GM23338 (cell line): Measurements from ENCODE around the gene CCDC175. TPM values are rescaled to one million over a fixed set of nuclear protein-coding genes. Genes with fewer than 3 reads are reported as not detected.
A peak's percentile ranks its signal among the peaks of the same experiment; 100 is the strongest.

Experiments used
- ATAC-seq: fragments of 200-7000 bp; cut with Tn5 transposase; 3 replicates; pipeline ENCODE4 v1.9.1; 2020
- DNase-seq: peaks from one replicate; pipeline ENCODE4 v3.0.0-alpha.2; 2015; ENCODE audit warnings: low spot score
- H2AFZ ChIP-seq: fragments of 200-600 bp; sonication (generic); 2 replicates; pipeline ENCODE4 v1.8.0; 2016; ENCODE audit warnings: antibody characterized with exemption, mild to moderate bottlenecking, moderate library complexity
- H3F3A ChIP-seq: fragments of 200-600 bp; sonication (generic); replicated peaks from 2 replicates; pipeline ENCODE4 v1.8.0; 2017; ENCODE audit warnings: antibody characterized with exemption, mixed run types, low read depth
- H3K27ac ChIP-seq: fragments of 200-600 bp; sonication (generic); 2 replicates; pipeline ENCODE4 v1.6.1; 2016; ENCODE audit warnings: low read depth
- H3K27me3 ChIP-seq: fragments of 200-600 bp; sonication (generic); 2 replicates; pipeline ENCODE4 v1.8.0; 2016; ENCODE audit warnings: mild to moderate bottlenecking, mixed run types, moderate library complexity; ENCODE audit not compliant: insufficient read depth
- H3K36me3 ChIP-seq: fragments of 200-600 bp; sonication (generic); 2 replicates; pipeline ENCODE4 v1.8.0; 2016; ENCODE audit warnings: mild to moderate bottlenecking; ENCODE audit not compliant: insufficient read depth
- H3K4me1 ChIP-seq: fragments of 200-600 bp; sonication (generic); 2 replicates; pipeline ENCODE4 v1.8.0; 2016; ENCODE audit warnings: mild to moderate bottlenecking, moderate library complexity; ENCODE audit not compliant: insufficient read depth
- H3K4me2 ChIP-seq: fragments of 200-600 bp; sonication (generic); 2 replicates; pipeline ENCODE4 v1.7.1; 2017; ENCODE audit warnings: mixed run types
- H3K4me3 ChIP-seq: fragments of 200-600 bp; sonication (generic); 2 replicates; pipeline ENCODE4 v1.6.1; 2016; ENCODE audit warnings: mixed run types
- H3K79me2 ChIP-seq: fragments of 200-600 bp; sonication (generic); replicated peaks from 2 replicates; pipeline ENCODE4 v1.8.0; 2017; ENCODE audit warnings: mild to moderate bottlenecking; ENCODE audit not compliant: insufficient read depth
- H3K9me2 ChIP-seq: fragments of 200-600 bp; sonication (generic); 2 replicates; pipeline ENCODE4 v1.8.0; 2017; ENCODE audit not compliant: insufficient read depth
- H4K20me1 ChIP-seq: fragments of 200-600 bp; sonication (generic); replicated peaks from 2 replicates; pipeline ENCODE4 v1.8.0; 2017; ENCODE audit warnings: mild to moderate bottlenecking; ENCODE audit not compliant: insufficient read depth
- H3K27ac Mint-ChIP-seq: 2 replicates; pipeline ENCODE4 v1.8.0; 2020; ENCODE audit warnings: inconsistent platforms, mild to moderate bottlenecking, moderate library complexity, mixed read lengths
- H3K27me3 Mint-ChIP-seq: 3 replicates; pipeline ENCODE4 v1.8.0; 2022; ENCODE audit warnings: low read depth, mild to moderate bottlenecking, moderate library complexity, mixed read lengths, inconsistent platforms; ENCODE audit not compliant: insufficient read depth, poor library complexity
- H3K36me3 Mint-ChIP-seq: 3 replicates; pipeline ENCODE4 v1.8.0; 2021; ENCODE audit warnings: low read depth, mild to moderate bottlenecking, inconsistent platforms, moderate library complexity, mixed read lengths
- H3K4me1 Mint-ChIP-seq: 3 replicates; pipeline ENCODE4 v1.8.0; 2020; ENCODE audit warnings: mild to moderate bottlenecking, inconsistent platforms, mixed read lengths
- H3K4me3 Mint-ChIP-seq: 3 replicates; pipeline ENCODE4 v1.8.0; 2021; ENCODE audit warnings: moderate library complexity, mild to moderate bottlenecking, inconsistent platforms, mixed read lengths
- H3K9me3 Mint-ChIP-seq: 3 replicates; pipeline ENCODE4 v1.8.0; 2020; ENCODE audit warnings: moderate library complexity, mild to moderate bottlenecking, inconsistent platforms, mixed read lengths
- CREB1 ChIP-seq: fragments of 250-450 bp; sonication (Bioruptor Pico); IDR thresholded peaks from 2 replicates; pipeline ENCODE4 v1.5.0; 2020; ENCODE audit warnings: low read depth, mild to moderate bottlenecking, moderate library complexity
- EZH2 ChIP-seq: fragments of 200-600 bp; sonication (generic); IDR thresholded peaks from one replicate; pipeline ENCODE4 v1.8.0; 2017; ENCODE audit warnings: antibody characterized with exemption, mild to moderate bottlenecking, low read depth; ENCODE audit not compliant: unreplicated experiment
- EZH2phosphoT487 ChIP-seq: fragments of 200-600 bp; sonication (generic); IDR thresholded peaks from one replicate; pipeline ENCODE4 v1.8.1; 2018; ENCODE audit warnings: antibody characterized with exemption; ENCODE audit not compliant: unreplicated experiment
- JUNB ChIP-seq: IDR thresholded peaks from one replicate; pipeline ENCODE4 v1.6.1; 2016; ENCODE audit warnings: antibody characterized with exemption; ENCODE audit not compliant: unreplicated experiment
- NANOG ChIP-seq: IDR thresholded peaks from 2 replicates; pipeline ENCODE4 v1.6.1; 2016; ENCODE audit warnings: antibody characterized with exemption, borderline replicate concordance
- STAT1 ChIP-seq: IDR thresholded peaks from one replicate; pipeline ENCODE4 v1.6.1; 2016; ENCODE audit warnings: antibody characterized with exemption; ENCODE audit not compliant: unreplicated experiment
- ZNF114 ChIP-seq: fragments of 250-450 bp; sonication (Bioruptor Pico); IDR thresholded peaks from 2 replicates; pipeline ENCODE4 v1.5.0; 2020; ENCODE audit warnings: mild to moderate bottlenecking, moderate library complexity
- polyA plus RNA-seq: library from polyadenylated mRNA; unstranded; fragments of >200 nt; fragmentation: Nextera tagmentation; extraction: Ambion mirVana; gene quantifications from 2 replicates; pipeline ENCODE4 v1.2.1, GENCODE V29; 2016
- total RNA-seq: library from RNA; depleted of rRNA; stranded (reverse); fragments of >200 nt; shearing (Covaris generic); gene quantifications from 2 replicates; pipeline ENCODE4 v1.2.3, GENCODE V29; 2014
- TF ChIP-seq, protein P1 (sequence below), 2 experiments: fragments of 200-600 bp in 1 of 2; sonication (generic) in 1 of 2; conservative IDR thresholded peaks; 2 replicates each; pipeline versions ENCODE4 v1.5.1 to v1.6.1; 2016 to 2017; ENCODE audit warnings: antibody characterized with exemption in 2 of 2, low read depth in 2 of 2, mild to moderate bottlenecking in 2 of 2, moderate library complexity in 1 of 2
- TF ChIP-seq, protein P2 (sequence below): IDR thresholded peaks from one replicate; pipeline ENCODE4 v1.6.1; 2018; ENCODE audit warnings: antibody characterized with exemption; ENCODE audit not compliant: unreplicated experiment

CCDC175 gene
- total and polyA plus RNA-seq, 2 experiments from 2014 or later = 0.50 TPM; not detected in 1

- H4K20me1 ChIP-seq = peaks cover 12% of the 10 kb centered on the region
- peaks cover 13% of the 10 kb centered on the region for H3K36me3 Mint-ChIP-seq
- H3K27me3 ChIP-seq = no peaks in the 10 kb centered on the region; the same call in 1 of the 2 replicates
- no peak for DNase-seq
- peak overlapping the region; percentile 75 for H3K4me2 ChIP-seq
- H3K4me1 Mint-ChIP-seq = peaks cover 21% of the 10 kb centered on the region
- H3K36me3 ChIP-seq = peaks cover 10% of the 10 kb centered on the region; the same call in 1 of the 2 replicates
- H3K4me3 Mint-ChIP-seq = peak overlapping the region; percentile 98
- no peak overlapping the region for H3K27ac ChIP-seq
- H3K27me3 Mint-ChIP-seq = peaks cover 2% of the 10 kb centered on the region
- no peak for TF ChIP-seq CREB1 (CRISPR knock-in tag)
- no peak for TF ChIP-seq EZH2
- TF ChIP-seq STAT1 = no peak
- H3K27ac Mint-ChIP-seq = peak overlapping the region; percentile 96
- peaks cover 51% of the 10 kb centered on the region for H3K79me2 ChIP-seq
- H3K9me3 Mint-ChIP-seq = no peaks in the 10 kb centered on the region
- peak overlapping the region; percentile 91 for H2AFZ ChIP-seq
- peak; percentile 10 for ATAC-seq
- no peaks in the 10 kb centered on the region for H3K9me2 ChIP-seq
- peaks cover 9% of the 10 kb centered on the region for H3K4me1 ChIP-seq
- no peaks in the 10 kb centered on the region for H3F3A ChIP-seq
- peak overlapping the region; percentile 80 for H3K4me3 ChIP-seq
Measured at GRCh38 chr14:59483363-59483762, 93.2 kb downstream of the CCDC175 start.

DNA sequence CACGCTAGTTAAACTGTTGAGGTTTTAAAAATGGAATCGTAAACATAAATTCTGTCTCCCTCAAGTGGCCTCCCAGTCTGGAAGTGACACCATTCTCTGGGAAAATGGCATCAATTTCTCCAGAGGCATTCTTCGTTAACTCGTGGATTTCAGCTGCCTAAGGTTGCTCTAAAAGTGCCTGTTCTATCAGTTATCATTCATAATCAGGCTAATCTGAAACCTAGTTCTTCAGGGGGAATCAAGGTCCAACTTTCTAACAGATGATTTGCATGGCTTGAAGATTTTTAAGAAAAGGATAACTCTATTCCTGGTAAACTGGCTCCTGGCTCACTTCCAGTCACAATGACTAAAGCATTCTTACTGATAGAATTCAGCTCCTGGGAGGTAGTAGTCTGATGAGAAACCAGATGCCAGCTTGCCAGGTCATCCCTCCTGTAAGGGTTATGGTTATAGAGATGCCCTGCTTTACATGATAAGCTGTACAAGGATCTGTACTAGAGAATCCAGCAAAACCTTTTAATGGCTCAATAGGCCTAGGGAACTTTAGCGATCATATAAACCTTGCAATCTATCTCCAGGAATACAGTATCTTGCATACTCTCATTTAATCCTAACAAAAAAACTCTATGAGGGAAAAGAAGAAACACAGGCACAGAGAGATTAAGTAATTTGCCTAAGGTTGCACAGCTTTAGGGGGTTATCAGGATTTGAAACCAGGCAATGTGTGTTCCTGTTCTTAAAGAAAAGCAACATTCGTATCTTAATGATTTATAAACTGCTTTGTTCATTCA, 93.9 kb downstream of the CCDC175 start:
- H3K4me2 ChIP-seq = peak overlapping the region; percentile 75
- H3K9me2 ChIP-seq = no peaks in the 10 kb centered on the region
- no peaks in the 10 kb centered on the region; the same call in 1 of the 2 replicates for H3K27me3 ChIP-seq
- peaks cover 12% of the 10 kb centered on the region for H3K36me3 Mint-ChIP-seq
- peak overlapping the region; percentile 91; the same call in 1 of the 2 replicates for H2AFZ ChIP-seq
- peak overlapping the region; percentile 80 for H3K4me3 ChIP-seq
- peaks cover 2% of the 10 kb centered on the region for H3K27me3 Mint-ChIP-seq
- no peak overlapping the region for H3K27ac ChIP-seq
- H3K9me3 Mint-ChIP-seq = no peaks in the 10 kb centered on the region
- ATAC-seq = no peak
- no peak for DNase-seq
- peaks cover 51% of the 10 kb centered on the region for H3K79me2 ChIP-seq
- TF ChIP-seq, protein P1, sequence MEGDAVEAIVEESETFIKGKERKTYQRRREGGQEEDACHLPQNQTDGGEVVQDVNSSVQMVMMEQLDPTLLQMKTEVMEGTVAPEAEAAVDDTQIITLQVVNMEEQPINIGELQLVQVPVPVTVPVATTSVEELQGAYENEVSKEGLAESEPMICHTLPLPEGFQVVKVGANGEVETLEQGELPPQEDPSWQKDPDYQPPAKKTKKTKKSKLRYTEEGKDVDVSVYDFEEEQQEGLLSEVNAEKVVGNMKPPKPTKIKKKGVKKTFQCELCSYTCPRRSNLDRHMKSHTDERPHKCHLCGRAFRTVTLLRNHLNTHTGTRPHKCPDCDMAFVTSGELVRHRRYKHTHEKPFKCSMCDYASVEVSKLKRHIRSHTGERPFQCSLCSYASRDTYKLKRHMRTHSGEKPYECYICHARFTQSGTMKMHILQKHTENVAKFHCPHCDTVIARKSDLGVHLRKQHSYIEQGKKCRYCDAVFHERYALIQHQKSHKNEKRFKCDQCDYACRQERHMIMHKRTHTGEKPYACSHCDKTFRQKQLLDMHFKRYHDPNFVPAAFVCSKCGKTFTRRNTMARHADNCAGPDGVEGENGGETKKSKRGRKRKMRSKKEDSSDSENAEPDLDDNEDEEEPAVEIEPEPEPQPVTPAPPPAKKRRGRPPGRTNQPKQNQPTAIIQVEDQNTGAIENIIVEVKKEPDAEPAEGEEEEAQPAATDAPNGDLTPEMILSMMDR (conservative IDR thresholded peaks at IDR 0.05; ENCODE audit: low read depth in 2 of 2) = no peak
- TF ChIP-seq CREB1 (CRISPR knock-in tag) (no peak), EZH2phosphoT487 (no peak), NANOG (no peak), JUNB (no peak), ZNF114 (CRISPR knock-in tag) (no peak)
- TF ChIP-seq, protein P2, sequence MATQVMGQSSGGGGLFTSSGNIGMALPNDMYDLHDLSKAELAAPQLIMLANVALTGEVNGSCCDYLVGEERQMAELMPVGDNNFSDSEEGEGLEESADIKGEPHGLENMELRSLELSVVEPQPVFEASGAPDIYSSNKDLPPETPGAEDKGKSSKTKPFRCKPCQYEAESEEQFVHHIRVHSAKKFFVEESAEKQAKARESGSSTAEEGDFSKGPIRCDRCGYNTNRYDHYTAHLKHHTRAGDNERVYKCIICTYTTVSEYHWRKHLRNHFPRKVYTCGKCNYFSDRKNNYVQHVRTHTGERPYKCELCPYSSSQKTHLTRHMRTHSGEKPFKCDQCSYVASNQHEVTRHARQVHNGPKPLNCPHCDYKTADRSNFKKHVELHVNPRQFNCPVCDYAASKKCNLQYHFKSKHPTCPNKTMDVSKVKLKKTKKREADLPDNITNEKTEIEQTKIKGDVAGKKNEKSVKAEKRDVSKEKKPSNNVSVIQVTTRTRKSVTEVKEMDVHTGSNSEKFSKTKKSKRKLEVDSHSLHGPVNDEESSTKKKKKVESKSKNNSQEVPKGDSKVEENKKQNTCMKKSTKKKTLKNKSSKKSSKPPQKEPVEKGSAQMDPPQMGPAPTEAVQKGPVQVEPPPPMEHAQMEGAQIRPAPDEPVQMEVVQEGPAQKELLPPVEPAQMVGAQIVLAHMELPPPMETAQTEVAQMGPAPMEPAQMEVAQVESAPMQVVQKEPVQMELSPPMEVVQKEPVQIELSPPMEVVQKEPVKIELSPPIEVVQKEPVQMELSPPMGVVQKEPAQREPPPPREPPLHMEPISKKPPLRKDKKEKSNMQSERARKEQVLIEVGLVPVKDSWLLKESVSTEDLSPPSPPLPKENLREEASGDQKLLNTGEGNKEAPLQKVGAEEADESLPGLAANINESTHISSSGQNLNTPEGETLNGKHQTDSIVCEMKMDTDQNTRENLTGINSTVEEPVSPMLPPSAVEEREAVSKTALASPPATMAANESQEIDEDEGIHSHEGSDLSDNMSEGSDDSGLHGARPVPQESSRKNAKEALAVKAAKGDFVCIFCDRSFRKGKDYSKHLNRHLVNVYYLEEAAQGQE = no peak
- H3K4me3 Mint-ChIP-seq = peak overlapping the region; percentile 98
- peaks cover 9% of the 10 kb centered on the region for H3K4me1 ChIP-seq
- H3K27ac Mint-ChIP-seq = peak overlapping the region; percentile 70; the same call in 1 of the 2 replicates
- H3F3A ChIP-seq = no peaks in the 10 kb centered on the region
- 0 out of 2 replicates have a peak, but pooled peaks cover 4% of the 10 kb centered on the region for H3K36me3 ChIP-seq
- peaks cover 12% of the 10 kb centered on the region for H4K20me1 ChIP-seq
- peaks cover 21% of the 10 kb centered on the region for H3K4me1 Mint-ChIP-seq
